Epithelial cell of proximal tubule (primary cell): Measurements from ENCODE around the gene R3HDM2. TPM values are rescaled to one million over a fixed set of nuclear protein-coding genes. Genes with fewer than 3 reads are reported as not detected.

ENCODE experiments used
- DNase-seq: peaks from one replicate; pipeline ENCODE4 v3.0.0-alpha.2; 2011; ENCODE audit warnings: low read depth
- H3K4me3 ChIP-seq: 2 replicates; pipeline ENCODE4 v1.5.1; 2011; ENCODE audit warnings: low read depth, mild to moderate bottlenecking, low read length
- total RNA-seq: library from RNA; depleted of rRNA; stranded (reverse); fragments of >200 nt; gene quantifications from 2 replicates; pipeline ENCODE4 v1.2.3, GENCODE V29; 2015
- TF ChIP-seq, protein P1 (sequence below): conservative IDR thresholded peaks from 2 replicates; pipeline ENCODE4 v1.5.1; 2012; ENCODE audit warnings: low read depth, mild to moderate bottlenecking, low read length

The R3HDM2 gene
- total RNA-seq, 1 donor from 2014 or later = 12.5 TPM

DNA sequence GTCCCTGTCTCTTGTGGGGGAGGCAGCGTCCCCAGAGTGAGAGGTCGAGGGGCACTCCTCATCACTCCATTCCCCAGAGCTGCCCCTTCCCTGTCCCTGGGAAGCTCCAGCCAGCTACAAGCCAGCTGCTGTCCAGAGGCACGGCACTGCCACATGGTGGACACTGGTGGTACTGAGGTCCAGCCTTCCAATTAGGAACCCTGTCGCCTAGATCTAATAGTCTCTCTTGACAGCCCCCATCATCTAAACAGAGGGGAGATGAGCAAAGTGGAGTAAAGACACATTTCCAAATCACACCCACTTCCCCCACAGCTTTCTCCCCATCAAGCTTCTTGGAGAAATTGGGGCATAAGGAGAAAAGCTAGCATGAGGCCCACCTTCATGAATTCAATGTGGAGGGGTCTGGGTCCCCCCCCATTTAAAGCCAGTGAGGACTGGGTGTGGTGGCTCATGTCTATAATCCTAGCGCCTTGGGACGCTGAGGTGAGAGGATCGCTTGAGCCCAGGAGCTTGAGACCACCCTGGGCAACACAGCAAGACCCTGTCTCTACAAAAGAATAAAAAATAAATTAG lies 22.2 kb upstream of the R3HDM2 start:
- TF ChIP-seq, protein P1, sequence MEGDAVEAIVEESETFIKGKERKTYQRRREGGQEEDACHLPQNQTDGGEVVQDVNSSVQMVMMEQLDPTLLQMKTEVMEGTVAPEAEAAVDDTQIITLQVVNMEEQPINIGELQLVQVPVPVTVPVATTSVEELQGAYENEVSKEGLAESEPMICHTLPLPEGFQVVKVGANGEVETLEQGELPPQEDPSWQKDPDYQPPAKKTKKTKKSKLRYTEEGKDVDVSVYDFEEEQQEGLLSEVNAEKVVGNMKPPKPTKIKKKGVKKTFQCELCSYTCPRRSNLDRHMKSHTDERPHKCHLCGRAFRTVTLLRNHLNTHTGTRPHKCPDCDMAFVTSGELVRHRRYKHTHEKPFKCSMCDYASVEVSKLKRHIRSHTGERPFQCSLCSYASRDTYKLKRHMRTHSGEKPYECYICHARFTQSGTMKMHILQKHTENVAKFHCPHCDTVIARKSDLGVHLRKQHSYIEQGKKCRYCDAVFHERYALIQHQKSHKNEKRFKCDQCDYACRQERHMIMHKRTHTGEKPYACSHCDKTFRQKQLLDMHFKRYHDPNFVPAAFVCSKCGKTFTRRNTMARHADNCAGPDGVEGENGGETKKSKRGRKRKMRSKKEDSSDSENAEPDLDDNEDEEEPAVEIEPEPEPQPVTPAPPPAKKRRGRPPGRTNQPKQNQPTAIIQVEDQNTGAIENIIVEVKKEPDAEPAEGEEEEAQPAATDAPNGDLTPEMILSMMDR = peak; percentile 95
- no peak for DNase-seq
- H3K4me3 ChIP-seq = no peak overlapping the region

DNA sequence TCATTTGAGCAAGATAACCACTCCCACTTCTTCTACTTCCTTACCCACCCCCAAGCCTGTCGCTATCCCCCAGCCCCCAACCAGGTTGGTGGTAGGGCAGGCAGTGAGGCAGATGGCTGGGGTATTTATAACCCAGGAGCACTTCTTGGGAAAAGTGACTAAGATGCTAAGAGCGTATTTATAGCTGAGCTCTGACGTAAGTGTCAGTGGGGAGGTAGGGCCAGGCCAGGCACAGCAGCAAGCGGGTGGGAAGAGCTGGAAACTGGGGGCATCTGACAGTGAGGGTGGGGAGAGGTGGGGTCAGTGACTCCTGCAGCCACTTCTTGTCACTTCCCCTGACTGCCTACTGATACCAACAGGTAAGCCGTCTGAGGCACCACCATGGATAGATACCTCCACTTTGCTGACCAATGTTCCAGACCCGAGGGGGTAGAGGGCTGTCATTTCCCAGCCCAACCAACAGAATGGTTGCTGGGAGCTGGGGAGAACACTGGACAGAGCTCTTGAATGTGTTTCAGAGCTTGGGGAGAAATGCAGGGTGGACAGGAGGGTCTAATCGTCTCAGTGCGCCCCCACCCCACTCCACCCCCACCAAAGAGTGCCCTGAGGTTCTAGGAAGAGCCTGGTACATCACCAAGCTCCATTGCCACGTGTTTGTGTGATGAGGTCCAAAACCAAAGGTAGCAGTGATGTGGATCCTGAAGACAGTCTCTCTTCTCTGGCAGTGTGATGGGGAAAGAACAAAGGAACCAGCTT lies 21.5 kb upstream of the R3HDM2 start:
- no peak overlapping the region for H3K4me3 ChIP-seq
- DNase-seq = no peak
- TF ChIP-seq, protein P1 = no peak

DNA sequence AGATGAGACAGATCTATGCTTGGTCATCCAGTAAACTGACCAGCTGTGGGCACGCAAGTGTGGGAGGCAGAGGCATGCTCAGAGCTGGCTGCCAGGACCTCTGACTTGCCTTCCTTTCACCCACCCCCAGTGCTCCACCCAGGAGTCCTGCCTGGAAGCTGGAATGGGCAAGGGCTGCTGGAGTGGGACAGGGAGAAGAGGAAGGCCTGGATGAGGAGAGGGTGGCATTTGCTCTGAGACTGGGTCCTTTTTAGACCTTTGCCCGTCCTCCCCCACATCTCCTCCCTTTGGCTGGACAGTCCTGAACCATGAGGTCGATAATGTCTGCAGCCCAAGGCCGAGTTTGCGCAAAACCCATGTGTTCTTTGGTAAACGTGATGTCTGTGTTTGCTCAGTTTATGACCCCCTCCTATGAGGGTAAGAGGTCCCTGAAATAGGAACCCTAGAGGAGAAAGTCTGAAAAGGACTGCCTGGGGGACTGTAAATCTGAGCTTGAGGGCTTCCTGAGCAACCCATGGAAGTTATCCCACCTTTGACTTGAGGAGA lies 20.5 kb upstream of the R3HDM2 start:
- TF ChIP-seq, protein P1 = no peak
- no peak for DNase-seq
- H3K4me3 ChIP-seq = no peak overlapping the region

DNA sequence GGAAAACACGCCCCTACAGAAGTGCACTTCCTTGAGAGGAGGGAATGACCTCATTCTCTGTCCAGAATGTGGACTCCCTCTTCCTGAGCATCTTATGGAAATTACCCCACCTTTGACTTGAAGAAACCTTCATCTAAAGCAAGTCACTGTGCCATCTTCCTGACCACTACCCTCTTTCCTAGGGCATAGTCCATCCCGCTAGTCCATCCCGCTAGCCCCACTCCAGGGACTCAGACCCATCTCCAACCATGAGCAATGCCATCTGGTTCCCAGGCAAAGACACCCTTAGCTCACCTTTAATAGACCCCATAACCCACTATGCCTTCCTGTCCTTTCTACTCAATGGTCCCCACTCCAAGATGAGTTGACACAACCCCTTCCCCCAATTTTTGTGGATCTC lies 19.2 kb upstream of the R3HDM2 start:
- DNase-seq = no peak
- H3K4me3 ChIP-seq = no peak overlapping the region
- TF ChIP-seq, protein P1 = no peak

DNA sequence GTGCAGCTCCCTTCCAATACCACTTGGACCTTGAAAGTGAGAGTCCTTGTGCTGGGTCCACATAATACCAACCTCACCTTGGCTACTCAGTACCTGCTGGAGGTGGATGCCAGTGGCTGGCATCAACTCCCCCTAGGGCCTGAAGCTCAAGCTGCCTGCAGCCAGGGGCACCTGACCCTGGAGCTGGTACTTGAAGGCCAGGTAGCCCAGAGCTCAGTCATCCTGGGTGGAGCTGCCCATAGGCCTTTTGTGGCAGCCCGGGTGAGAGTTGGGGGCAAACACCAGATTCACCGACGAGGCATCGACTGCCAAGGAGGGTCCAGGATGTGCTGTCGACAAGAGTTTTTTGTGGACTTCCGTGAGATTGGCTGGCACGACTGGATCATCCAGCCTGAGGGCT lies 18.5 kb upstream of the R3HDM2 start:
- TF ChIP-seq, protein P1 = no peak
- H3K4me3 ChIP-seq = no peak overlapping the region
- DNase-seq = no peak

DNA sequence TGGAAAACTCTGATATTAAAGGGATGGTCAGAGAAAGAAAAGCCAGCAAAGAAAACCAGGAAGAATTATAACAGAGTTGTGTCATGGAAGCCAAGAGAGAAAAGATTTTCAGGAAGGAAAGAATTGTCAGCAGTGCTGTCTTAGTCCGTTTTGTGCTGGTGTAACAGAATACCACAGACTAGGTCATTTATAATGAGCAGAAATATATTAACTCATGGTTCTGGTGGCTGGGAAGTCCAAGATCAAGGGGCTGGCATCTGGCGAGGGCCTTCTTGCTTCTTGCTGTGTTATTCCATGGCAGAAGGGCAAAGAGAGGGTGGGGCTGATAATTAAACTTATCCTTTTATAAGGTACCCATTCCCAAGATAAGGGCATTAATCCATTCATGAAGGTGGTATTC lies 17.8 kb upstream of the R3HDM2 start:
- TF ChIP-seq, protein P1 = no peak
- no peak for DNase-seq
- no peak overlapping the region for H3K4me3 ChIP-seq
